ENCODE measurements around the gene COQ3.

DNA sequence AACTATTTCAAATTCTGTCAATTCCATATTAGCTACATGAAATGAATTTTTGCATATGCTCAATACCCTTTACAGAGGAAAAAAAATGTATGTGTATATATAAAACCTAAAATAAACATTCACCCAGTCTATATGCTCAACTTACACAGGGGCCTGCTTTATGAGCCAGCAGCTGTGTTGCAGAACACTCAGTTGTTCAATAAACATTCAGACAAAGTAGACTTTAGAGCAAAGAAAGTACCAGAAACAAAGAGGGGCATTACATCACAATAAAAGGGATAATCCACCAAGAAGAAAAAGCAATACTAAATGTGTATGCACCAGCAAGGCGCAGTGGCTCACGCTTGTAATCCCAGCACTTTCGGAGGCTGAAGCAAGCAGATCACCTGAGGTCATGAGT, 9.5 kb downstream of the COQ3 start:
- TF ChIP-seq CTCF (IDR thresholded peaks at IDR 0.05) (no peak), ETV6 (CRISPR knock-in tag; IDR thresholded peaks at IDR 0.05) (no peak), NFE2L1 (CRISPR knock-in tag; IDR thresholded peaks at IDR 0.05) (no peak), E2F4 (CRISPR knock-in tag; IDR thresholded peaks at IDR 0.05; ENCODE audit: borderline replicate concordance, low read depth) (no peak), ATF2 (CRISPR knock-in tag; IDR thresholded peaks at IDR 0.05; ENCODE audit: borderline replicate concordance, low read depth) (no peak), TEAD4 (CRISPR knock-in tag; IDR thresholded peaks at IDR 0.05) (no peak), ZSCAN18 (CRISPR knock-in tag; IDR thresholded peaks at IDR 0.05) (no peak), CREM (CRISPR knock-in tag; IDR thresholded peaks at IDR 0.05) (no peak), ZNF138 (CRISPR knock-in tag; conservative IDR thresholded peaks at IDR 0.05) (no peak)
- TF ChIP-seq, protein P1, sequence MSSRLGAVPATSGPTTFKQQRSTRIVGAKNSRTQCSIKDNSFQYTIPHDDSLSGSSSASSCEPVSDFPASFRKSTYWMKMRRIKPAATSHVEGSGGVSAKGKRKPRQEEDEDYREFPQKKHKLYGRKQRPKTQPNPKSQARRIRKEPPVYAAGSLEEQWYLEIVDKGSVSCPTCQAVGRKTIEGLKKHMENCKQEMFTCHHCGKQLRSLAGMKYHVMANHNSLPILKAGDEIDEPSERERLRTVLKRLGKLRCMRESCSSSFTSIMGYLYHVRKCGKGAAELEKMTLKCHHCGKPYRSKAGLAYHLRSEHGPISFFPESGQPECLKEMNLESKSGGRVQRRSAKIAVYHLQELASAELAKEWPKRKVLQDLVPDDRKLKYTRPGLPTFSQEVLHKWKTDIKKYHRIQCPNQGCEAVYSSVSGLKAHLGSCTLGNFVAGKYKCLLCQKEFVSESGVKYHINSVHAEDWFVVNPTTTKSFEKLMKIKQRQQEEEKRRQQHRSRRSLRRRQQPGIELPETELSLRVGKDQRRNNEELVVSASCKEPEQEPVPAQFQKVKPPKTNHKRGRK (CRISPR knock-in tag; IDR thresholded peaks at IDR 0.05; ENCODE audit: borderline replicate concordance) = no peak
- TF ChIP-seq, protein P2, sequence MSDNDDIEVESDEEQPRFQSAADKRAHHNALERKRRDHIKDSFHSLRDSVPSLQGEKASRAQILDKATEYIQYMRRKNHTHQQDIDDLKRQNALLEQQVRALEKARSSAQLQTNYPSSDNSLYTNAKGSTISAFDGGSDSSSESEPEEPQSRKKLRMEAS (CRISPR knock-in tag; IDR thresholded peaks at IDR 0.05) = no peak

All from WTC11 (cell line).